Esophagus mucosa (tissue), 1 donor: ENCODE measurements around the gene USP3. TPM values are rescaled to one million over a fixed set of nuclear protein-coding genes. Genes with fewer than 3 reads are reported as not detected.
"Not testable (repeated sequence)": the region's sequence is repeated elsewhere in the genome, so short reads cannot be mapped to it uniquely, and the experiment has no call there.

Experiments
- ATAC-seq: fragments of 200-7000 bp; cut with Tn5 transposase; one replicate; pipeline ENCODE4 v1.9.1; 2020
- total RNA-seq: library from RNA; stranded (reverse); gene quantifications from one replicate; pipeline ENCODE4 v1.2.4, GENCODE V29; 2023
- donor health status: DM: yes; HTN: yes; CAD: no.

USP3 gene
- total RNA-seq, 1 donor from 2014 or later, result 37.0 TPM

- ATAC-seq, result no peak
Measured at GRCh38 chr15:63517202-63517601, 12.8 kb downstream of the USP3 start.

DNA sequence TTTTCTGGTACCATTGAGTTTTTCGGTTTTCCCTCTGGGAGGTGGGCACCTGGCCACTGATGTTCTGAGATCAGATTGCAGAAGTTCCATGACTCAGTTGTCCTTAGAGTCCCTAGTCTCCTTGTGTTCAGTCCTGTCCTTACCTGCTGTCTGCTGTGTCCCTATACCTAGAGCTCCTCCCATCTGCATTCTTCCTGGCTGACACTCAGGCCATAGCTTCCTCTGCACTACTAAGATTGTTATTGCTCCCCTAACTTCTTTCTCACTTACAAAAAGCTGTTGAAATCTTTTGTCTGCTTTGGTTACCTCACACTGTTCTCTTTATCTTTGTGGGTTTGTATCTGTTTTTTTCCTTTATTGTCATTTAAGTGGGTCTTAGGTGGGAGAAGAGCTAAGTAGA is 13.2 kb downstream of the USP3 start:
- peak; percentile 73 for ATAC-seq

DNA sequence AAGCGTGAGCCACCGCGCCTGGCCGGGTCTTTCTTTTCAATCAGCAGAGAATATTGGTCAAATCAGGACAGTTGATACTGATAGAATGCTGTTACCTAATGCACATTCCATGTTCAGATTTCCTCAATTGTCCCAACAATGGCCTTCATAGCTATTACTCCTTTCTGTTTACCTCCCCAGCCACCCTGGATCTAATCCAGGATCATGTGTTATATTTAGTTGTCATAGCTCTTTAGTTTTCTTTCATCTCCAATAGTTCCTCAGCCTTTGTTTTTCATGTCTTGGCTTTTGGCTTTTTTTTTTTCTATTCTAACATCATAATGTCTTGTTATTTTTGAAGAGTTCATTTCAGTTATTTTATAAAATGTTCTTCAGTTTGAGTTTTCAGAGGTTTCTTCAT is 14.6 kb downstream of the USP3 start:
- ATAC-seq, result no peak

DNA sequence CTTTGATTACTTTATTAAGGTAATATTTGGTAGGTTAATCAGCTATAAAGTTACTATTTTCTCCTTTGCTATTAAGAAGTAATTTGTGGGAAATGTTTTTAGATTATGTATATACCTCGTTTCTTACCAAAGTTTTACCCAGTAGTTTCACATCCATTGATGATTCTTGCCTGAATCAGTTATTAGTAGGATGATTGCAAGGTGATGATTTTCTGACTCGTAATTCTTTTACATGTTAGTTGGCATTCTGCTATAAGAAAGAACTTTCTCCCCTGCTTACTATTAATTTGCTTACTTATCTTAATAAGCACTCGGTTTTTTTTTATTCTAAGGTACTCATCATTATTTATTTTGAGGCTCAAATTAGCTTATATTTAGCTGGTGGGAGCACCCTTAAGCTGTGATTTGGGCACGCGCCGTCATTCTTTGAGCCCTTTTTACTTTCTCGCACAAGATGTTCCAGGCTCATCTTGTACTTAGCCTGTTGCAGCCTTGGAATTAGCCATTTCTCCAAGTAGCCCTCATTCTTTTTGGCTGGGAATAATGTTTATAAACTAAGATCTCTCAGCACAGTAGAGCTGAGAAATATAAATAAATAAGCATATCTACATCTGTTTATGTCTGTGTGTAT is 15.3 kb downstream of the USP3 start:
- ATAC-seq, result no peak

DNA sequence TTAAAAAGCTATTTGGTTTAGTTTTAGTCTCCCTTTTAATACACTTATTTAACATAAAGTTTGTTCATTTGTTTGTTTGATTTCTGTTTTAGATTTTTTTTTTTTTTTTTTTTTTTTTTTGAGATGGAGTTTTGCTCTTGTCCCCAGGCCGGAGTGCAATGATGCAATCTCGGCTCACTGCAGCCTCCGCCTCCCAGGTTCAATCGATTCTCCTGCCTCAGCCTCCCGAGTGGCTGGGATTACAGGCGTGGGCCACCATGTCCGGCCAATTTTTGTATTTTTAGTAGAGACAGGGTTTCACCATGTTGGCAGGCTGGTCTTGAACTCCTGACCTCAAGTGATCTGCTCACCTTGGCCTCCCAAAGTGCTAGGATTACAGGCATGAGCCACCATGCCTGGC is 16.1 kb downstream of the USP3 start:
- not testable (repeated sequence) for ATAC-seq

DNA sequence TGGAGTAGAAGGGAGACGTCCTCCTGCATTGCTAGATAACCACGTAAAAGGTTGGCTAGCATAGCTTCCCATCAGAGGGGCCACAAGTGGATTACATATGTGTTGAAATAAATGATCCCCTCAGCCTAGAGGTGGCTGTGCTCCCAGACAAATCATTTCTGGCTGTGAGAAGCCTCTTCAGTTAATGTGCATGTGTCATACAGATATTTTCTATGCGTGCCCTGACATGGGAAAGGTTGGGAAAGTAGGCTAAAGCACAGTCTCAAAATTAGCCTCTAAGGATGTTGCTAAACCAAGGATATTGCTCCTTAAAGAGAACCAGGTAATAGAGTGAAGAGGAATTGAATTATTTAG is 17.8 kb downstream of the USP3 start:
- peak; percentile 78 for ATAC-seq

DNA sequence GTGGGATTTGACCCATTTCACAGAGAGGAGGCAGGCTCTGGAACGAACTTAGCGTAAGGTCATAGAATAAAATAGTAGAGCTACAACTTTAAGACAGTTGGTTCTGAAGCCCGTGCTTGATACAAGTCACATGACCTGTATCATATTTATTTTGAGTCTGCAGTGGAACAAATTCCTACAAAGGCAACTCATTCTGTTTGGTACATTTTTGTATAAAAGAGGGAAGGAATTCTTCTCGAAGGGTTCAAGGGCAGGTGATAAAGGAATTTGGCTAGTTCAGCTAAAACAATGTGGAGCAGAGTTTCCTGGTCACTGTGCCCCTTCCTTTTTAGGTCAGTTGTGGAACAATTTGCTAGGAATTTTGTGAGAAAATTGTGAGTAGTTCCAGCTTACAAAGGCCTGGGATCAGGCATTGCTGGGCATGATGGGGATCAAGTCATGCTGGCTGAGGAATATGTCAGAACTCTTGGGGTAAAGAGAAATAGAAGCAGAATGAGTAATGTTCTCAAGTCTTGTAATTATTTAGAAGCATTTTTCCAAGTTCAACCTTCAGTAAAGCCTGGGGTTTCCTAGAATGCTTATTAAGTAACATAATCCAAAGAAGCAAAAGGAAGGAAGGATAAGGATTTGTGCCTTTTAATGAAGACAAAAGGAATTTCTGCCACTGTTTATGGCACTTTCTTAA is 19.1 kb downstream of the USP3 start:
- ATAC-seq, result no peak

DNA sequence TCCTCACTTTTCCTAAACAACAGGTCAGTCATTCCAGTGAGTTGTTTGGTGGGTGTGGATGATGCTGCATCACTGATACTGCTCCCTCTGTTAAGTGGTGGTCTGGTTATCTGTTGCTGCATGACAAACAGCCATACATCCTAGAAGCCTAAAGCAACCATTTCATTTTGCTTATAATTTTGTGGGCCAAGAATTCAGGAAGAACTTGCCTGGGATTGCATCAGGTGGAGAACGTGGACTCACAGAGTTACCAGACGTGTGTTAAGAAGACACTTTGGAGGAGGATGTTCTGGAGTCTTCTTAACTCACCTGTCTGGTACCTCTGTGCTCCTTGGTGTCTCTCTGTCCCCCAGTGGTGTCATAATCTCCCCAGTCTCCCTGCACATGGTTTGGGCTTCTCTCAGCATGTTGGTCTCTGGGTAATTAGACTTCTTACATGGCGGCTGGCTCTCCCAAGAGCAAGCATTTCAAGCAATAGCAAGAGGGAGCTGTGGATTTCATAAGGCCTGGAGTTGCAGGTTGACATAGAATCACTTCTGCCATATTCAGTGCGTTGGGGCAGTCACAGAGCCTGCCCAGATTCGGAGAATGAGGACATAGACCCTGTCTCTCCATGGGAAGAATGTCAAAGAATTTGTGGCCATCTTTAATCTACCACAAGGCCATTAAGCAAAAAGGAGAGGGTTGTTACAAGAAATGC is 20.1 kb downstream of the USP3 start:
- no peak for ATAC-seq

DNA sequence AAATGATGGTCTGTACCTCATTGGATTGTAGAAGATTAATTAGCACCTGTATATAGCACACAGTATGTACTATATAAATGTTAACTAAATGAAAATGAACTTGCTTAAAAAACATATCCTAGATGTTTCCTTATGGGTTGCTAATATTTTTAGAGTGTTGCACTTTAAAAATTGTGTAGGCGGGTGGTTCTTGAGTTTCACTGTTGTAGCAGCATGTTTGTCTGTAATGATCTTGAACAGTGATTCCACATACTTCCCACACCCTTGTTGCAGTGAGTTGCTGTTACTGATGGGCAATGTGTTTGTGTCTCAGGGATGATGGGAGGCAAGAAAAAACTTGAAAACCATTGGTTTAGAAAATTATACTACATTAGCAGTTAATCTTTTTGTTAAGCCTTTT is 22.0 kb downstream of the USP3 start:
- no peak for ATAC-seq

GRCh38 chr15:63528138-63528659 is 23.8 kb downstream of the USP3 start:
- ATAC-seq, result no peak

DNA sequence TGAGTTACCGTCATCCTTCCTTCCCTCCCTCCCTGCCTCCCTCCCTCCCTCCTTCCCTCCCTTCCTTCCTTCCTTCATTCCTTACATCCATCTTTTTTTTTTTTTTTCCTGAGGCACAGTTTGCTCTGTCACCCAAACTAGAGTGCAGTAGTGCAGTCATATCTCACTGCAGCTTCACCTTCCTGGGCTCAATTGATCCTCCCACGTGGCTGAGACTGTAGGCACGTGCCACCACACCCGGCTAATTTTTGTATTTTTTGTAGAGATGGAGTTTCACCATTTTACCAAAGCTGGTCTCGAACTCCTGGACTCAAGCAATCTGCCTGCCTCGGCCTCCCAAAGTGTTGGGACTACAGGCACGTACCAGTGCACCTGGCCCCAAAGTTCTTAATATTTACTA is 25.8 kb downstream of the USP3 start:
- ATAC-seq, result no peak

GRCh38 chr15:63530752-63531299 is 26.4 kb downstream of the USP3 start:
- ATAC-seq, result no peak

GRCh38 chr15:63531586-63531985 is 27.2 kb downstream of the USP3 start:
- no peak for ATAC-seq

DNA sequence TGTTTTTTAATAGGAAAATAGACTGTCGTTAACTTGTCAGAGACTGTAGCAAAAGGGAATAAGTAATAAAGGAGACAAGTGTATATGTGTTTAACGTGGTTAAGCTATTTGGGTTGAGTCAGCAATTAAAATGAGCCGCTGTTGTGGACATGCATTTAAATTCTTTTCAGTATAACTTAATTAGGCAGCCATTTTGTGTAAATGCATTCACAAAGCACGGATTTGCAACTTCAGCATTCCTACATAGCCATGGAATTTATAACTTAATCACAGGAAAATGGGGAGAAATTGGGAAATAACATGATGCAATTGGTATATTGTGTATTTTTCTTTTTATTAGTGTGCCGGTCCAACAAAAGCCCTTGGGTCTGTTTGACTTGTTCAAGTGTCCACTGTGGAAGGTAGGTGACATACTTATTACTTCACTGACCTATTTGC is 27.9 kb downstream of the USP3 start:
- no peak for ATAC-seq

- ATAC-seq, result not testable (repeated sequence)
Measured at GRCh38 chr15:63534888-63535287, 30.5 kb downstream of the USP3 start.

GRCh38 chr15:63535689-63536088 is 31.3 kb downstream of the USP3 start:
- ATAC-seq, result no peak

DNA sequence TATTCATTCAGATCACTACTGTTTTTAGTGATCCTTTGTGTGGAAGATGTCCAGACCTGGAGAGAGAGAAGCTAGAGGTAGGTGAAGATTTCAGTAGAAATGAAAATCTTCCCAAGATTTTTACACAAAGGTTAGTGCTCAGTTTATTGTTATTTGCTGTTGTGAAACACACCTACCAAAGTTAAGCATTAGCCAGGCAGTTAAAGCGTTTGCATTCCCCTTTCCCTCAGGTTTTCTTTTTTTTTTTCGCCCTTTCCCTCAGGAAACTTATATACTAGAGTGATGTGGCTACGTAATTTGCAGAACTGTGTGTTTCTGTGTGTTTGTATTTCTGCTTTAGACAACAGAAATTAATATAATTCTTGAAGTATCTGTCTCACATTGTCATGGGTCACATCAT is 34.5 kb downstream of the USP3 start:
- no peak for ATAC-seq

GRCh38 chr15:63539521-63539920 is 35.1 kb downstream of the USP3 start:
- no peak for ATAC-seq

- no peak for ATAC-seq
Measured at GRCh38 chr15:63539998-63540397, 35.6 kb downstream of the USP3 start.

GRCh38 chr15:63540449-63540848 is 36.1 kb downstream of the USP3 start:
- no peak for ATAC-seq

GRCh38 chr15:63544258-63545026 is 40.0 kb downstream of the USP3 start:
- no peak for ATAC-seq

GRCh38 chr15:63545520-63545919 is 41.1 kb downstream of the USP3 start:
- ATAC-seq, result no peak

GRCh38 chr15:63551400-63551799 is 47.0 kb downstream of the USP3 start:
- no peak for ATAC-seq
